CD4-positive, alpha-beta T cell (primary cell): ENCODE data around the gene CNR1. TPM values are rescaled to one million over a fixed set of nuclear protein-coding genes. Genes with fewer than 3 reads are reported as not detected.

Experiments
- ATAC-seq: fragments of 200-7000 bp; cut with Tn5 transposase; one replicate; pipeline ENCODE4 v1.10.0; 2022; ENCODE audit warnings: mild to moderate bottlenecking; ENCODE audit not compliant: poor library complexity
- CTCF ChIA-PET: fragments of 350-600 bp; sonication (Branson Sonifier 250); formaldehyde crosslinking; loops from one replicate; lab custom pipeline; 2021; ENCODE audit warnings: antibody characterized with exemption, inconsistent platforms; lab: Charles Lee
- POLR2A ChIA-PET: fragments of 350-600 bp; sonication (Branson Sonifier 250); formaldehyde crosslinking; loops from one replicate; lab custom pipeline; 2021; ENCODE audit warnings: antibody characterized with exemption, inconsistent platforms; lab: Charles Lee
- DNase-seq, 14 experiments: peaks; one replicate each; pipeline ENCODE4 v3.0.0-alpha.2; 2013 to 2020; ENCODE audit warnings: mixed read lengths in 2 of 14
- H3K27ac ChIP-seq, 2 donors: one replicate each; pipeline versions ENCODE4 v1.5.1 to v1.7.0; 2013; ENCODE audit warnings: low read length in 2 of 2, low read depth in 1 of 2, mild to moderate bottlenecking in 1 of 2
- H3K27me3 ChIP-seq, 2 experiments: 1 replicate in 1 of 2; 2 replicates in 1 of 2; pipeline versions ENCODE4 v1.6.1 to v1.7.0; 2013; ENCODE audit warnings: low read length in 2 of 2, control low read depth in 1 of 2, mild to moderate bottlenecking in 1 of 2, moderate library complexity in 1 of 2; ENCODE audit not compliant: insufficient read depth in 2 of 2, control insufficient read depth in 1 of 2
- H3K36me3 ChIP-seq: one replicate; pipeline ENCODE4 v1.6.1; 2013; ENCODE audit warnings: low read length, control low read depth; ENCODE audit not compliant: insufficient read depth
- H3K4me1 ChIP-seq: one replicate; pipeline ENCODE4 v1.6.1; 2013; ENCODE audit warnings: low read length, control low read depth; ENCODE audit not compliant: insufficient read depth
- H3K4me3 ChIP-seq: one replicate; pipeline ENCODE4 v1.5.1; 2013; ENCODE audit warnings: mild to moderate bottlenecking, low read length, moderate library complexity
- H3K9me3 ChIP-seq, 2 experiments: 1 replicate in 1 of 2; 2 replicates in 1 of 2; pipeline versions ENCODE4 v1.6.1 to v1.7.0; 2013; ENCODE audit warnings: low read length in 2 of 2, mild to moderate bottlenecking in 2 of 2, control low read depth in 1 of 2, moderate library complexity in 1 of 2; ENCODE audit not compliant: control insufficient read depth in 1 of 2, insufficient read depth in 1 of 2
- H3K27ac Mint-ChIP-seq: one replicate; pipeline ENCODE4 v1.8.0; 2020; ENCODE audit warnings: mixed read lengths
- H3K27me3 Mint-ChIP-seq: one replicate; pipeline ENCODE4 v1.8.0; 2021; ENCODE audit warnings: mixed read lengths
- H3K36me3 Mint-ChIP-seq: one replicate; pipeline ENCODE4 v1.8.0; 2021; ENCODE audit warnings: low read depth, mixed read lengths
- H3K4me1 Mint-ChIP-seq: one replicate; pipeline ENCODE4 v1.8.0; 2021; ENCODE audit warnings: low read depth, mixed read lengths
- H3K4me3 Mint-ChIP-seq: one replicate; pipeline ENCODE4 v1.8.0; 2020; ENCODE audit warnings: mild to moderate bottlenecking, mixed read lengths
- H3K9me3 Mint-ChIP-seq: one replicate; pipeline ENCODE4 v1.8.0; 2020; ENCODE audit warnings: mixed read lengths
- intact Hi-C, 2 experiments: fragments of 100-400 bp; cut with DNase I in 1 of 2; cut with micrococcal nuclease in 1 of 2; formaldehyde crosslinking; loops; one replicate each; pipeline versions ENCODE4 v1.15.1 to v1.9.0; 2023 to 2025; cut with DNase I, micrococcal nuclease
- polyA plus RNA-seq, 2 donors: library from polyadenylated mRNA; unstranded; fragments of 120-200 nt; gene quantifications; one replicate each; pipeline ENCODE4 v1.2.1, GENCODE V29; 2013
- total RNA-seq, 174 experiments: library from RNA in 2 of 174; stranded (reverse) in 2 of 174; gene quantifications; one replicate each; pipeline ENCODE4 v1.2.3 and lab custom pipeline; 2021 to 2026
- TF ChIP-seq, protein P1 (sequence below): fragments of 200-600 bp; IDR thresholded peaks from one replicate; pipeline ENCODE4 v1.8.0; 2022; ENCODE audit warnings: antibody characterized with exemption, mild to moderate bottlenecking

Gene CNR1
- total RNA-seq (not detected), total RNA-seq (lab: John Stamatoyannopoulos, UW) (0 to 0.97 (median 0) reads per million in 172 experiments)
- 0.03 TPM for polyA plus RNA-seq (2013, experiment 1 of 2)
- under 0.01 TPM for polyA plus RNA-seq (2013, experiment 2 of 2)

DNA sequence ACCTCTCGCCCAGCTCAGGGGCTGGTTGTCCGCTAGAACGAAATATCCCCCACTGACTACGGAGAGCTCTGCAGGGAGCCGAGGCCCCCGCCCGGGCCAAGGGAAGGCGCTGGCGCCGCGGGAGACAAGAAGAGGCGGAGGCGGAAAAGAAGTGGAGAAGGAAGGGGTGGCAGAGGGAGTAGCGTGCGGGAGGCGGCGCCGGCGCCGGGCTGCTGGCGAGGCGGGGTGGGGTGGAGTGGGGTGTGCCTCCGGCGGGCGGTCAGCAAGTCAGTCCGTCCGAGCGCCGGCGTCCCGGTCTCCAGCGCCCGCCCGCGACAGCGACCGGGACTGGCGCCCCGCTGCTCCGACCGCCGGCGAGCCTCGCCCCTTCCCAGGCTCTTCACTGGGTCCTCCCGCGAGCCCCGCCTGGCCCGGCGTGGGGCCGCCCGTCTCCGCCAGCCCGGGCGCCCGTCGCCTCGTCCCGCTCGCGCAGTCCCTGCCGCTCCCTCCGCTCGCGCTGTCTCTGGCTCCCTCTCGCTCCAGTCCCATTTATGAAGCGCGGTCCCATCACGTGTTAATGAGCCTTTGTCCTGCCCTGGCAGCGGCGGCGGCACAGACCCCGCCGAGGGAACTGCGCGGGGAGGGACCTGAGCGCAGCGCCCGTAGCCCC, at the start of gene CNR1:
Gene CNR1 (minus strand): TSS at position 504 of the 649 bp plus-strand sequence. CDS start 21,073 bp downstream, outside the sequence.
- Mint-ChIP-seq H3K36me3 (no peaks in the 10 kb centered on the region), H3K9me3 (no peaks in the 10 kb centered on the region), H3K4me1 (peaks cover 15% of the 10 kb centered on the region), H3K4me3 (peak within 1 kb of the TSS; percentile 63), H3K27me3 (peaks cover 78% of the 10 kb centered on the region), H3K27ac (no peak within 1 kb of the TSS)
- peak within 1 kb of the TSS; percentile 22 for H3K4me3 ChIP-seq
- TF ChIP-seq, protein P1, sequence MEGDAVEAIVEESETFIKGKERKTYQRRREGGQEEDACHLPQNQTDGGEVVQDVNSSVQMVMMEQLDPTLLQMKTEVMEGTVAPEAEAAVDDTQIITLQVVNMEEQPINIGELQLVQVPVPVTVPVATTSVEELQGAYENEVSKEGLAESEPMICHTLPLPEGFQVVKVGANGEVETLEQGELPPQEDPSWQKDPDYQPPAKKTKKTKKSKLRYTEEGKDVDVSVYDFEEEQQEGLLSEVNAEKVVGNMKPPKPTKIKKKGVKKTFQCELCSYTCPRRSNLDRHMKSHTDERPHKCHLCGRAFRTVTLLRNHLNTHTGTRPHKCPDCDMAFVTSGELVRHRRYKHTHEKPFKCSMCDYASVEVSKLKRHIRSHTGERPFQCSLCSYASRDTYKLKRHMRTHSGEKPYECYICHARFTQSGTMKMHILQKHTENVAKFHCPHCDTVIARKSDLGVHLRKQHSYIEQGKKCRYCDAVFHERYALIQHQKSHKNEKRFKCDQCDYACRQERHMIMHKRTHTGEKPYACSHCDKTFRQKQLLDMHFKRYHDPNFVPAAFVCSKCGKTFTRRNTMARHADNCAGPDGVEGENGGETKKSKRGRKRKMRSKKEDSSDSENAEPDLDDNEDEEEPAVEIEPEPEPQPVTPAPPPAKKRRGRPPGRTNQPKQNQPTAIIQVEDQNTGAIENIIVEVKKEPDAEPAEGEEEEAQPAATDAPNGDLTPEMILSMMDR = no peak
- CTCF ChIA-PET = no interaction called here
- H3K4me1 ChIP-seq = peaks cover 10% of the 10 kb centered on the region
- ATAC-seq (no peak), DNase-seq (peak in 2 of 14 experiments; percentile 3 to 5)
- intact Hi-C loops = no loop called here
- H3K9me3 ChIP-seq = peaks cover 0 to 5% of the 10 kb centered on the region in 2 experiments
- no peaks in the 10 kb centered on the region for H3K36me3 ChIP-seq
- POLR2A ChIA-PET = no interaction called here
- H3K27me3 ChIP-seq = peaks cover 35 to 75% of the 10 kb centered on the region in 2 experiments
- H3K27ac ChIP-seq = no peak within 1 kb of the TSS

DNA sequence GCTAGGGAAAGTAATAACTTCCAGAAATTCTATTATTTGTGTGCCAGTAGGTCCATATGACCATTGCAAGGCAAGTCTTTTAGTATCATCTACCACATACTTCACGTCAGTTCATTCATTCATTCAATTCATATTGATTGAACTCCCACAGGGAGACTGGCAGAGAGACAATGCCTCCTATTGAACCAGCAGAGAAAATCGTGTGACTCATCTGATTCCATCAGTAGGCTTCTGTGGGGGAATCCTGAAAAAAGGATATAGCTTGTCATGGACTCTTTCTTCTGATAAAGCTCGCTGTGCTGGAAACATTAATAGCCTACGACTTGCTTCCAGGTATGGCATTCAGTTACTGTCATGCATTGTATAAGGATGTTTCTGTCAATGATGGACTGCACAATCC, 45.3 kb upstream of the CNR1 start:
- Histone ChIP-seq H3K4me1 (no peaks in the 10 kb centered on the region), H3K36me3 (no peaks in the 10 kb centered on the region), H3K27ac (no peak overlapping the region), H3K27me3 (no peaks in the 10 kb centered on the region), H3K9me3 (no peaks in the 10 kb centered on the region), H3K4me3 (no peak overlapping the region)
- Mint-ChIP-seq H3K9me3 (no peaks in the 10 kb centered on the region), H3K4me1 (no peaks in the 10 kb centered on the region), H3K27ac (no peak overlapping the region), H3K4me3 (no peak overlapping the region), H3K27me3 (peaks cover 13% of the 10 kb centered on the region), H3K36me3 (no peaks in the 10 kb centered on the region)
- ATAC-seq = no peak
- no peak for DNase-seq
- CTCF ChIA-PET = no interaction called here
- intact Hi-C loops = no loop called here
- TF ChIP-seq, protein P1 = no peak
- POLR2A ChIA-PET = no interaction called here

DNA sequence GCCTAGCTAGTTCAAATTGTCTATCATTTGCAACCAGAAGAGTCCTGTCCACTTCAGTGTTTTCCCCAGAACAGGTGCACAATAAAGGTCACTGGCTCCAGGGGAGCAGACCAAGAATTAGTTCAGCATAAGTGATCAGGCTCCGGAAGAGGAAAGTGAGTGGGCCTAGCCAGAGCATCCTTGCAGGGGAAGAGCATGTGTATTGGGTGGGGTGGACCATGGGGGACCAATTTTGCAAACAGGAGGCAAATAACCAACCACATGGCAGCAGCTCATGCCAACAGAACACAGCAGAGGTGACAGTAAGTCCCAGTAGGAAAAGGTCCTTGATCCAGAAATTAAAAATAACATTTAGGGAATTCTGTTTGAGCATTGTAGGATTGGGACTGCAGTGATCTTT, 43.2 kb upstream of the CNR1 start:
- Histone ChIP-seq H3K4me3 (no peak overlapping the region), H3K27me3 (no peaks in the 10 kb centered on the region), H3K27ac (no peak overlapping the region), H3K9me3 (no peaks in the 10 kb centered on the region), H3K36me3 (no peaks in the 10 kb centered on the region), H3K4me1 (no peaks in the 10 kb centered on the region)
- TF ChIP-seq, protein P1 = no peak
- ChIA-PET POLR2A (no interaction called here), CTCF (no interaction called here)
- intact Hi-C loops = no loop called here
- Mint-ChIP-seq H3K27me3 (peaks cover 10% of the 10 kb centered on the region), H3K9me3 (peaks cover 6% of the 10 kb centered on the region), H3K27ac (no peak overlapping the region), H3K4me1 (no peaks in the 10 kb centered on the region), H3K36me3 (no peaks in the 10 kb centered on the region), H3K4me3 (no peak overlapping the region)
- DNase-seq (no peak), ATAC-seq (no peak)
